Spinal cord (tissue), 10 donors: ENCODE measurements around the gene IGF2R. TPM values are rescaled to one million over a fixed set of nuclear protein-coding genes. Genes with fewer than 3 reads are reported as not detected.

Experiments used
- DNase-seq, 6 donors: peaks; one replicate each; pipeline versions ENCODE4 v3.0.0 to v3.0.0-alpha.2; 2013 to 2015; ENCODE audit warnings: low spot score in 6 of 6, low read depth in 4 of 6
- H3K27ac ChIP-seq: one replicate; pipeline ENCODE4 v1.5.1; 2013; ENCODE audit warnings: low read depth, low read length, control low read depth
- H3K27me3 ChIP-seq: one replicate; pipeline ENCODE4 v1.6.1; 2013; ENCODE audit warnings: low read length; ENCODE audit not compliant: control insufficient read depth, insufficient read depth
- H3K36me3 ChIP-seq: one replicate; pipeline ENCODE4 v1.6.1; 2013; ENCODE audit warnings: low read length; ENCODE audit not compliant: control insufficient read depth, insufficient read depth
- H3K4me1 ChIP-seq: one replicate; pipeline ENCODE4 v1.6.1; 2013; ENCODE audit warnings: low read length; ENCODE audit not compliant: control insufficient read depth, insufficient read depth
- H3K4me3 ChIP-seq: one replicate; pipeline ENCODE4 v1.5.1; 2013; ENCODE audit warnings: low read depth, low read length, control low read depth
- H3K9me3 ChIP-seq: one replicate; pipeline ENCODE4 v1.6.1; 2013; ENCODE audit warnings: low read length; ENCODE audit not compliant: control insufficient read depth, insufficient read depth
- WGBS: methylation state at CpG from one replicate; pipeline ENCODE4 v1.1.5; 2013; ENCODE audit warnings: missing lambda C conversion rate; ENCODE audit not compliant: insufficient coverage; 5-methylcytosine and 5-hydroxymethylcytosine counted together
- polyA plus RNA-seq, 2 donors: library from polyadenylated mRNA; unstranded; fragments of 120-200 nt; gene quantifications; one replicate each; pipeline ENCODE4 v1.2.1, GENCODE V29; 2013; ENCODE audit not compliant: insufficient read length in 2 of 2
- total RNA-seq, 2 donors: library from RNA; depleted of rRNA in 1 of 2; stranded (reverse); fragments of 120-200 nt in 1 of 2; fragments of >200 nt in 1 of 2; gene quantifications; one replicate each; pipeline versions ENCODE4 v1.2.3 to v1.2.4, GENCODE V29; 2013 to 2014
- donor health status: healthy.

The IGF2R gene
- total and polyA plus RNA-seq, 4 donors = 23.8 to 53.0 (median 31.1) TPM

GRCh38 chr6:159934181-159934580 is 34.7 kb upstream of the IGF2R start:
- no peak overlapping the region for H3K4me3 ChIP-seq
- WGBS = 80% methylated on average over 4 of the region's 4 CpGs
- no peaks in the 10 kb centered on the region for H3K4me1 ChIP-seq
- no peaks in the 10 kb centered on the region for H3K9me3 ChIP-seq
- no peaks in the 10 kb centered on the region for H3K36me3 ChIP-seq
- H3K27ac ChIP-seq = no peak overlapping the region
- H3K27me3 ChIP-seq = no peaks in the 10 kb centered on the region
- no peak for DNase-seq

- peak in 1 of 6 donors; percentile 29 for DNase-seq
- no peaks in the 10 kb centered on the region for H3K9me3 ChIP-seq
- no peaks in the 10 kb centered on the region for H3K36me3 ChIP-seq
- no CpG with 5 or more reads among the region's 2 CpGs for WGBS
- H3K4me3 ChIP-seq = no peak overlapping the region
- no peaks in the 10 kb centered on the region for H3K4me1 ChIP-seq
- H3K27ac ChIP-seq = no peak overlapping the region
- H3K27me3 ChIP-seq = no peaks in the 10 kb centered on the region
These were observed 33.8 kb upstream of the IGF2R start for GRCh38 chr6:159935065-159935464.

- Histone ChIP-seq H3K27ac (no peak overlapping the region), H3K36me3 (no peaks in the 10 kb centered on the region), H3K27me3 (no peaks in the 10 kb centered on the region), H3K4me1 (no peaks in the 10 kb centered on the region), H3K9me3 (no peaks in the 10 kb centered on the region), H3K4me3 (no peak overlapping the region)
- 89% methylated on average over 2 of the region's 2 CpGs for WGBS
- DNase-seq = no peak
These were observed 33.2 kb upstream of the IGF2R start for GRCh38 chr6:159935633-159936032.

- H3K27me3 ChIP-seq = no peaks in the 10 kb centered on the region
- no peak for DNase-seq
- WGBS = 90% methylated on average over 2 of the region's 6 CpGs
- no peak overlapping the region for H3K4me3 ChIP-seq
- no peaks in the 10 kb centered on the region for H3K36me3 ChIP-seq
- no peaks in the 10 kb centered on the region for H3K4me1 ChIP-seq
- H3K9me3 ChIP-seq = no peaks in the 10 kb centered on the region
- no peak overlapping the region for H3K27ac ChIP-seq
These were observed 29.3 kb upstream of the IGF2R start for GRCh38 chr6:159939591-159940016.

- no peaks in the 10 kb centered on the region for H3K9me3 ChIP-seq
- no peaks in the 10 kb centered on the region for H3K27me3 ChIP-seq
- WGBS = 69% methylated on average over 8 of the region's 11 CpGs
- peak in 2 of 6 donors; percentile 61 to 66 for DNase-seq
- H3K4me1 ChIP-seq = no peaks in the 10 kb centered on the region
- H3K36me3 ChIP-seq = no peaks in the 10 kb centered on the region
- no peak overlapping the region for H3K4me3 ChIP-seq
- no peak overlapping the region for H3K27ac ChIP-seq
These were observed 27.4 kb upstream of the IGF2R start for GRCh38 chr6:159941286-159942113.

- WGBS = 81% methylated on average over 4 of the region's 6 CpGs
- DNase-seq = no peak
- H3K4me3 ChIP-seq = no peak overlapping the region
- H3K36me3 ChIP-seq = no peaks in the 10 kb centered on the region
- H3K9me3 ChIP-seq = no peaks in the 10 kb centered on the region
- no peaks in the 10 kb centered on the region for H3K4me1 ChIP-seq
- no peak overlapping the region for H3K27ac ChIP-seq
- no peaks in the 10 kb centered on the region for H3K27me3 ChIP-seq
These were observed 25.7 kb upstream of the IGF2R start for GRCh38 chr6:159943101-159943632.

- Histone ChIP-seq H3K9me3 (no peaks in the 10 kb centered on the region), H3K27me3 (no peaks in the 10 kb centered on the region), H3K4me1 (no peaks in the 10 kb centered on the region), H3K4me3 (no peak overlapping the region), H3K27ac (no peak overlapping the region), H3K36me3 (no peaks in the 10 kb centered on the region)
- WGBS = 20% methylated on average over 1 of the region's 2 CpGs
- no peak for DNase-seq
These were observed 24.8 kb upstream of the IGF2R start for GRCh38 chr6:159943968-159944598.

DNA sequence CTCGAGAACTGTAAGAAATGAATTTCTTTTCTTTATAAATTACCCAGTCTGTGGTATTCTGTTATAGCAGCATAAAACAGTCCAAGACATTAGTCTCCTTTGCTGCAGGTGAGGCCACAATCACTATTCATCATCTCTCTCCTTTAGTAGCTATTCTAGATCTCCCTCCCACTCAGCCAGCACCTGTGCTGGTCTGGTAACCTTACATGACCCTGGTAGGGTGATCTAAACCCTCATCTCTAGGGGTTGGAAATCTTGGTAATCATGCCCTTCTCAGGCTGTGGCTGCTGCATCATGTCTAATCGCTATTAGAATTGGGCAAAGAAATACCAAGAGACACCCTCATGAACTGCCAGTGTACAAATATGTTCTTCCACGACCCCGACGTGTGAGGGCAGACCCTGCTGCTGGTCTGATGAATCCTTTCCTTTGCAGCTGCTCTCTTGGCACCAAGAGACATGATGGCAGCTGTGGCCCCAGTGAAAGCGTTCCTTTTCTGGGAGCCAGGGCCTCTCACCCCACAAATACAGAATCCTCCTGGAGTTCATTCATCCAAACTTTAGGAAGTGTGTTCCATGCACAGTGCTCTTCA is 23.0 kb upstream of the IGF2R start:
- WGBS = 70% methylated on average over 5 of the region's 6 CpGs
- Histone ChIP-seq H3K9me3 (no peaks in the 10 kb centered on the region), H3K4me1 (no peaks in the 10 kb centered on the region), H3K27me3 (no peaks in the 10 kb centered on the region), H3K27ac (no peak overlapping the region), H3K36me3 (no peaks in the 10 kb centered on the region), H3K4me3 (no peak overlapping the region)
- DNase-seq = no peak

DNA sequence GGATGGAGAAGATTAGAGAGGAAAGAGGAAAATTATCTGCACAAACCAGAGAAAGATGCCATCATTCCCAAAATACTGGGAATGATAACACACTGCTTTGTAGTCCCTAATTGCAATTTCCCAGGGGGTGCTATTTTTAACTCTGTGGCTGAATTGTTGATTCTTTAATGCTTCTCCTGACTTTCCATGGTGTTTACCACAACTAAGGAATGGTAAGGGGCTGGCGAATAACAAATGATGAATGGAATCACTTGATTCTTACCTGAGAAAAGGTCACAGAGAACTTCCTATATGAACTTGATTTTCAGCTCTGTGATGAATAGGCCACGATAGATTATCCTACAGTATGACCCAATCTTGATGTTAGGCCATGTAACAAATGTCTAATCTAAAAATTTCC is 22.0 kb upstream of the IGF2R start:
- H3K4me3 ChIP-seq = no peak overlapping the region
- H3K36me3 ChIP-seq = no peaks in the 10 kb centered on the region
- no peaks in the 10 kb centered on the region for H3K4me1 ChIP-seq
- no peaks in the 10 kb centered on the region for H3K27me3 ChIP-seq
- H3K27ac ChIP-seq = no peak overlapping the region
- no peaks in the 10 kb centered on the region for H3K9me3 ChIP-seq
- DNase-seq = no peak
- WGBS = no CpG with 5 or more reads among the region's 2 CpGs
